MCF 10A (cell line): ENCODE data around the gene SPPL3. TPM values are rescaled to one million over a fixed set of nuclear protein-coding genes. Genes with fewer than 3 reads are reported as not detected.
"Not testable (repeated sequence)": the region's sequence is repeated elsewhere in the genome, so short reads cannot be mapped to it uniquely, and the experiment has no call there.

Experiments
- Bru-seq: library from RNA; stranded (reverse); fragments of 400-500 nt; gene quantifications from one replicate; lab custom pipeline; 2021; lab: Mats Ljungman, UMichigan
- BruChase-seq, 2 experiments: library from RNA; stranded (reverse); fragments of 400-500 nt; gene quantifications; one replicate each; lab custom pipeline; 2021; lab: Mats Ljungman, UMichigan
- BruUV-seq: library from RNA; stranded (reverse); fragments of 400-500 nt; replicated peaks from 2 replicates; lab custom pipeline; 2021; lab: Mats Ljungman, UMichigan
- CTCF ChIA-PET: fragments of 300-600 bp; sonication (Branson Sonifier 250); formaldehyde crosslinking; extraction: SDS; loops from one replicate; lab custom pipeline; 2021; ENCODE audit warnings: antibody characterized with exemption, inconsistent platforms; lab: Yijun Ruan, JAX
- POLR2A ChIA-PET: fragments of 300-600, 350-650 bp; sonication (Branson Sonifier 250); formaldehyde crosslinking; extraction: SDS; loops from one replicate; lab custom pipeline; 2020; ENCODE audit warnings: antibody characterized with exemption, inconsistent platforms; lab: Yijun Ruan, JAX
- DNase-seq: peaks from one replicate; pipeline ENCODE4 v3.0.0-alpha.2; 2018; ENCODE audit not compliant: unreplicated experiment
- H3K27ac Mint-ChIP-seq: one replicate; pipeline ENCODE4 v1.8.0; 2022; ENCODE audit warnings: mild to moderate bottlenecking, low read depth, mixed read lengths; ENCODE audit not compliant: unreplicated experiment
- H3K27me3 Mint-ChIP-seq: one replicate; pipeline ENCODE4 v1.8.0; 2022; ENCODE audit warnings: mixed read lengths; ENCODE audit not compliant: insufficient read depth, unreplicated experiment
- H3K36me3 Mint-ChIP-seq: one replicate; pipeline ENCODE4 v1.8.0; 2022; ENCODE audit warnings: mild to moderate bottlenecking, moderate library complexity, mixed read lengths; ENCODE audit not compliant: insufficient read depth, unreplicated experiment
- H3K4me1 Mint-ChIP-seq: one replicate; pipeline ENCODE4 v1.8.0; 2022; ENCODE audit warnings: mixed read lengths; ENCODE audit not compliant: insufficient read depth, unreplicated experiment
- H3K4me3 Mint-ChIP-seq: one replicate; pipeline ENCODE4 v1.8.0; 2022; ENCODE audit warnings: mild to moderate bottlenecking, moderate library complexity, mixed read lengths; ENCODE audit not compliant: unreplicated experiment
- H3K9me3 Mint-ChIP-seq: one replicate; pipeline ENCODE4 v1.8.0; 2022; ENCODE audit warnings: mixed read lengths; ENCODE audit not compliant: unreplicated experiment
- intact Hi-C: fragments of 100-400 bp; cut with micrococcal nuclease; formaldehyde crosslinking; loops from 2 replicates; pipeline ENCODE4 v1.14.1; 2022
- long read RNA-seq: library from polyadenylated mRNA; stranded (forward); transcript quantifications from one replicate; pipeline ENCODE4 v2.0.0, GENCODE V29; 2022
- total RNA-seq: library from RNA; stranded (reverse); gene quantifications from 2 replicates; pipeline ENCODE4 v1.2.3, GENCODE V29; 2022
- TF ChIP-seq, protein P1 (sequence below): fragments of 200-600 bp; IDR thresholded peaks from one replicate; pipeline ENCODE4 v1.8.0; 2022; ENCODE audit warnings: antibody characterized with exemption, mild to moderate bottlenecking; ENCODE audit not compliant: unreplicated experiment

The SPPL3 gene, protein sequence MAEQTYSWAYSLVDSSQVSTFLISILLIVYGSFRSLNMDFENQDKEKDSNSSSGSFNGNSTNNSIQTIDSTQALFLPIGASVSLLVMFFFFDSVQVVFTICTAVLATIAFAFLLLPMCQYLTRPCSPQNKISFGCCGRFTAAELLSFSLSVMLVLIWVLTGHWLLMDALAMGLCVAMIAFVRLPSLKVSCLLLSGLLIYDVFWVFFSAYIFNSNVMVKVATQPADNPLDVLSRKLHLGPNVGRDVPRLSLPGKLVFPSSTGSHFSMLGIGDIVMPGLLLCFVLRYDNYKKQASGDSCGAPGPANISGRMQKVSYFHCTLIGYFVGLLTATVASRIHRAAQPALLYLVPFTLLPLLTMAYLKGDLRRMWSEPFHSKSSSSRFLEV
- total RNA-seq, result 32.6 and 43.7 TPM in 2 replicates
- percentile 83 among the genes with signal in this experiment for Bru-seq, nascent RNA
- BruChase-seq, experiment 1, labeled RNA remaining after a 6-hour chase, result percentile 77 among the genes with signal in this experiment
- BruChase-seq, experiment 2, labeled RNA remaining after a 2-hour chase, result percentile 75 among the genes with signal in this experiment
- long read RNA-seq, full-length matches to known transcripts, result 86 of 105 reads
- long read RNA-seq, partial matches to known transcripts, result 3 of 105 reads
- long read RNA-seq, other reads (novel, unspliced or antisense), result 16 of 105 reads

DNA sequence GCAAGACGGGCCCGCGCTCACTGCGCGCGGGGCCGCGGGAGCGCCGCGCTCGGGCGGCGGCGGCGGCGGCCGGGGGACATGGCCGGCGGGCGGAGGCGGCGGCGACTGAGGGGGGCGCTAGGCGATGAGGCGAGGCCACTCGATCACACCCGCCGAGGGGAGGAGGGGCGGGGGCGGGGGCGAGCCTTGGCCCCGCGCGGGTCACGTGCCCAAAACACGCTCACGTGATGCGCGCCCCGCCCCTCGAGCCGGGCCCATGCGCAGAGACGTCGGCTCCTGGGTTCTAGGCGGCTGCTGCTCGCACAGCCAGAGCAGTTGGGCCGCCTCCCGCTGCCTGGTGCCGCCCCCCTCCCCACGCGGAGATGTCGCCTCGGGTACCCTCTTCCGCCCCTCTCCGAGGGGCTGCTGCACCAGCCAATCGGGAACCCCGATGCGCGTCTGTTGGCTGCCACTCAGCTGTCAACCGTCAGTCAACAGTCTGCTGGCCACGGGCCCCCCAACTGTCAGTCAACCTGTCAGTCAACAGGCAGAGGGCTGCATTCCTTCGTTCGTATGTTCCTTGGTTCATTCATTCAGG lies at the start of gene SPPL3:
SPPL3 (minus strand) TSS at position 162 of the 577 bp plus-strand sequence. CDS start 491 bp downstream, outside the sequence.
- Mint-ChIP-seq H3K27me3 (no peaks in the 10 kb centered on the region), H3K4me3 (peak within 1 kb of the TSS; percentile 100), H3K9me3 (no peaks in the 10 kb centered on the region), H3K36me3 (peaks cover 7% of the 10 kb centered on the region), H3K27ac (peak within 1 kb of the TSS; percentile 94), H3K4me1 (peaks cover 39% of the 10 kb centered on the region)
- intact Hi-C loops, result no loop called here
- TF ChIP-seq, protein P1, sequence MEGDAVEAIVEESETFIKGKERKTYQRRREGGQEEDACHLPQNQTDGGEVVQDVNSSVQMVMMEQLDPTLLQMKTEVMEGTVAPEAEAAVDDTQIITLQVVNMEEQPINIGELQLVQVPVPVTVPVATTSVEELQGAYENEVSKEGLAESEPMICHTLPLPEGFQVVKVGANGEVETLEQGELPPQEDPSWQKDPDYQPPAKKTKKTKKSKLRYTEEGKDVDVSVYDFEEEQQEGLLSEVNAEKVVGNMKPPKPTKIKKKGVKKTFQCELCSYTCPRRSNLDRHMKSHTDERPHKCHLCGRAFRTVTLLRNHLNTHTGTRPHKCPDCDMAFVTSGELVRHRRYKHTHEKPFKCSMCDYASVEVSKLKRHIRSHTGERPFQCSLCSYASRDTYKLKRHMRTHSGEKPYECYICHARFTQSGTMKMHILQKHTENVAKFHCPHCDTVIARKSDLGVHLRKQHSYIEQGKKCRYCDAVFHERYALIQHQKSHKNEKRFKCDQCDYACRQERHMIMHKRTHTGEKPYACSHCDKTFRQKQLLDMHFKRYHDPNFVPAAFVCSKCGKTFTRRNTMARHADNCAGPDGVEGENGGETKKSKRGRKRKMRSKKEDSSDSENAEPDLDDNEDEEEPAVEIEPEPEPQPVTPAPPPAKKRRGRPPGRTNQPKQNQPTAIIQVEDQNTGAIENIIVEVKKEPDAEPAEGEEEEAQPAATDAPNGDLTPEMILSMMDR, result no peak
- ChIA-PET POLR2A (interaction anchor here (0.7 to 5.3 kb wide), 16 partner anchors 10 to 409 kb away, joined by 3 to 48 read pairs (median 4); no protein-coding TSS in a partner anchor), CTCF (interaction anchor here (2.8 kb wide), 1 partner anchor 67 kb away, joined by 21 read pairs; no protein-coding TSS in a partner anchor)
- DNase-seq, result peak; percentile 86
- no TSS peak for BruUV-seq

DNA sequence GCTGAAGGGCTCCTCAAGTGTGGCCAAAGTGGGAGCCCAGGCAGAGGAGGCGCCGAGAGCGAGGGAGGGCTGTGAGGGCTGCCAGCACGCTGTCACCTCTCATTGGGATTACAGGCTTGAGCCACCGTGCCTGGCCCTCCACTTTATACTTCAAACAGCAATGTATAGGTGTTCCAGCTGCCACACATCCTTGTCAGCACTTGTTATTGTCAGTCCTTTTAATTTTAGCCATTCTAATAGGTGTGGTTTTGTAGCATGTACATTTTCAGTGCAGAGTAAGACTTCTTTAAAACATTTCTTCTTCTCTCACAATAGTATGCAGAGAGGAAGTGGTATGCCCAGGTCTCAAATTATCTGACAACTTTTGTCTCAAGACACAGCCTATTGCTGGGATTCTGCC lies 46.6 kb upstream of the SPPL3 start:
- no peaks in the 10 kb centered on the region for H3K9me3 Mint-ChIP-seq
- no TSS peak for BruUV-seq
- TF ChIP-seq, protein P1, result no peak
- H3K4me1 Mint-ChIP-seq, result no peaks in the 10 kb centered on the region
- intact Hi-C loops, result no loop called here
- no peak overlapping the region for H3K4me3 Mint-ChIP-seq
- no peak for DNase-seq
- no peaks in the 10 kb centered on the region for H3K36me3 Mint-ChIP-seq
- H3K27me3 Mint-ChIP-seq, result no peaks in the 10 kb centered on the region
- ChIA-PET CTCF (no interaction called here), POLR2A (no interaction called here)
- H3K27ac Mint-ChIP-seq, result no peak overlapping the region

DNA sequence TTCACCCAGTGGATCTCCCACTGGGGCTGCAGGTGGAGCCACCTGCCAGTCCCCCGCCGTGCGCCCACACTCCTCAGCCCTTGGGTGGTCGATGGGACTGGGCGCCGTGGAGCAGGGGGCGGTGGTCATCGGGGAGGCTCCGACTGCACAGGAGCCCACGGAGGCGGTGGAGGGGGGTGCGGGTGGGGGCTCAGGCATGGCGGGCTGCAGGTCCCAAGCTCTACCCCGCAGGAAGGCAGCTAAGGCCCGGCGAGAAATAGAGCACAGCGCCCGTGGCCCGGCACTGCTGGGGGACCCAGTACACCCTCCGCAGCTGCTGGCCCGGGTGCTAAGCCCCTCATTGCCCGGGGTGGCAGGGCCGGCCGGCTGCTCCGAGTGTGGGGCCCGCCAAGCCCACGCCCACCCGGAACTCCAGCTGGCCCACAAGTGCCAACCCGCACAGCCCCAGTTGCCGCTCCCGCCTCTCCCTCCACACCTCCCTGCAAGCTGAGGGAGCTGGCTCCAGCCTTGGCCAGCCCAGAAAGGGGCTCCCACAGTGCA lies 46.2 kb upstream of the SPPL3 start:
- intact Hi-C loops, H3K4me1 Mint-ChIP-seq, H3K27ac Mint-ChIP-seq, H3K4me3 Mint-ChIP-seq, BruUV-seq, H3K27me3 Mint-ChIP-seq, H3K36me3 Mint-ChIP-seq, DNase-seq, H3K9me3 Mint-ChIP-seq, POLR2A ChIA-PET: not testable (repeated sequence)
- CTCF ChIA-PET, result interaction anchor here (0.6 to 1.2 kb wide), 3 partner anchors 11 to 303 kb away, joined by 3 read pairs; no protein-coding TSS in a partner anchor

DNA sequence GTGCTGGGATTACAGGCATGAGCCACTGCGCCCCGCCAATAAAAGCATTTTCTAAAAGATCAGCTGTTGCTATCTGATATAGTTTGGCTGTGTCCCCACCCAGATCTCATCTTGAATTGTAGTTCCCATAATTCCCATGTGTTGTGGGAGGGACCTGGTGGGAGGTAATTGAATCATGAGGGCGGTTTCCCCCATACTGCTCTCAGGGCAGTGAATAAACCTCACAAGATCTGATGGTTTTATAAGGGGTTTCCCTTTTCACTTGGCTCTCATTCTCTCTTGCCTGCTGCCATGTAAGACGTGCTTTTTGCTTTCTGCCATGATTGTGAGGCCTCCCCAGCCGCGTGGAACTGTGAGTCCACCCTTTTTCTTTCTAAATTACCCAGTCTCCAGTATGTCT lies 41.4 kb upstream of the SPPL3 start:
- BruUV-seq, H3K27ac Mint-ChIP-seq, intact Hi-C loops, H3K4me1 Mint-ChIP-seq, H3K4me3 Mint-ChIP-seq, H3K27me3 Mint-ChIP-seq, POLR2A ChIA-PET, H3K9me3 Mint-ChIP-seq, H3K36me3 Mint-ChIP-seq, DNase-seq: not testable (repeated sequence)
- CTCF ChIA-PET, result interaction anchor here (0.6 to 1.0 kb wide), 5 partner anchors 10 to 110 kb away, joined by 3 to 5 read pairs (median 4); no protein-coding TSS in a partner anchor
